ENCODE results near the gene PRELID1. TPM values are rescaled to one million over a fixed set of nuclear protein-coding genes. Genes with fewer than 3 reads are reported as not detected.

PRELID1 gene
- total RNA-seq, 1 experiment from 2014 or later: 201 TPM

DNA sequence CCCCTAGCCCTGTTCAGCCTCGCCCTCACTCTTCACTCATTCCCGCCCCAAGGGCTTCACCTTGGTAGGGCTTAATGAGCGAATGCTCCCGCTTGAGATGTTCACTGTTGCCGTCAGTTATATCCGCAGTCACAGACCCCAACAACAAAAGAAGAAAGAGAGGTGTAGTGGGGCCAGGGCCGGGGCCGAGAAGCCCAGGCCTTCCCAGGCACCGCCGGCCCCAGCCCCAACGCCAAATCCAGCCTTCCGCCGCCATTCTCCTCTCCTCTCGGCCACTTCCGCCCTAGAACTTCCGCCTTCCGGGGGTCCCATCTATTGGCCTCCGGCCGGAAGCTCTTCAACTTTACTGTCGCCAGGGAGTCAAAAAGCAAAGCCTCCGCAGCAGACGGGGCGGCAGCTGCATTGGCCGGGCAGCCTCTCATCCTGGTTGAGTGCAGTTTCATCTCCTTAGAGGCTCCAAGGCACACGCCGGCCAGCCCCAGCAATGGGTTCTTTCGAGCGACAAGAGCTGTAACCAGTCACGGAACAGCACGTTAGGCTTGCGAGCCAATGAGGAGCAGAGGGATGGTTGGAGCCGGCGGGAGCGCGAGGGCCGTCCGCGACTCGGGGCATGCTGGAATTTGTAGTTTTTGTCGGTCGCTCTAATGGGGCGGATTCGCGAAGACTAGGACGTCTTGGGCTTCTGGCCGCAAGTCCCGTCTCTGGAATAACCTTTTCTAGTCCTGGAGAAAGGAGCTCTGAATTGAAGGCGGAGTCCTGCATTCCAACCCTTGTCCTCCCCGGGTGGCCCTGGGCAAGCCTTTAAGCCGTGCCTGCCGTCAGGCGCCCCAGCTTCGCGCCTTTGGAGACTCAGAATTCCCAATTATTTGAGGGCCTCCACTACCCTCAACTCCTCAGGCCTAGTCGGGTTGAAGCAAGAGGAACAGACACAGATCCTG is 48.1 kb downstream of the PRELID1 start, which contains the start of gene LMAN2:
TSS of gene LMAN2 (minus strand) at position 277 of the 938 bp plus-strand sequence. CDS start at position 256, 21 bp downstream.
- no peaks in the 10 kb centered on the region for H3K27me3 Mint-ChIP-seq (ENCODE audit: insufficient read depth, unreplicated experiment)
- Histone ChIP-seq H3K36me3 (ENCODE audit: control insufficient read depth, insufficient read depth, low read length) (0 out of 2 replicates have a peak, but pooled peaks cover 2% of the 10 kb centered on the region), H3K4me3 (ENCODE audit: low read depth, low read length) (peak within 1 kb of the TSS; percentile 70), H3K4me1 (peaks cover 12% of the 10 kb centered on the region; the same call in 1 of the 2 replicates), H3K9me3 (no peaks in the 10 kb centered on the region), H3K27me3 (replicated peaks; ENCODE audit: control insufficient read depth, insufficient read depth, low read length) (no peaks in the 10 kb centered on the region)
- ChIA-PET POLR2A (interaction anchor here (0.6 to 1.9 kb wide), 13 partner anchors 15 to 145 kb away, joined by 3 to 22 read pairs (median 4); partner anchors contain the start of genes GRK6, PRELID1 and RAB24), CTCF (interaction anchor here (0.6 to 2.6 kb wide), 10 partner anchors 17 to 265 kb away, joined by 3 to 19 read pairs (median 6); partner anchors contain the start of gene FGFR4)
- peak within 1 kb of the TSS; percentile 100 for H3K27ac Mint-ChIP-seq (ENCODE audit: unreplicated experiment)
- TF ChIP-seq CTCF (IDR thresholded peaks at IDR 0.05; ENCODE audit: insufficient read depth in 1 of 2, low read depth in 1 of 2, low read length in 1 of 2, severe bottlenecking in 1 of 2, unreplicated experiment in 1 of 2): no peak
- H3K36me3 Mint-ChIP-seq (ENCODE audit: insufficient read depth, unreplicated experiment): peaks cover 30% of the 10 kb centered on the region
- peak within 1 kb of the TSS; percentile 95 for H3K4me3 Mint-ChIP-seq (ENCODE audit: unreplicated experiment)
- peak; percentile 95 to 96 for DNase-seq
- H3K4me1 Mint-ChIP-seq (ENCODE audit: low read depth, unreplicated experiment): peaks cover 27% of the 10 kb centered on the region
- H3K9me3 Mint-ChIP-seq (ENCODE audit: unreplicated experiment): peaks cover 15% of the 10 kb centered on the region
- intact Hi-C loops (cut with micrococcal nuclease; ENCODE audit: unreplicated experiment): loop anchor here (2.0 kb wide), 2 partner anchors 19 to 39 kb away; no protein-coding TSS in a partner anchor
- no TSS peak for BruUV-seq (replicated peaks)

DNA sequence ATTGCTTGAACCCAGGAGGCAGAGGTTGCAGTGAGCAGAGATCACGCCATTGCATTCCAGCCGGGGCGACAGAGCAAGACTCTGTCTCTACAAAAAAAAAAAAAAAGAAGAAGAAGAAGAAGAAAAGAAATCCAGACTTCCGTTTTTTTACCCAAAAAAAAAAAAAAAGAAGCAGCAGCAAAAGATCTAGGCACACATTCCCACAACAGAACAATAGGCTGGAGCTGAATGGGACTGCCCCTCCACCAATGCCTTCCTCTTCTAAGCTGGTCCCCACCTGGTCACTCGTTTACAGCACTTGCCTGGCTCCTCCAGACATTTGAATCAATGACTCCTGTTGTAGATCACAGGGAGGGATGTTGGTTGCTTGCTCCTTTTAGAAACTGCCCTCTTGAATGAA is 49.5 kb downstream of the PRELID1 start:
- ChIA-PET CTCF (interaction anchor here (0.7 to 2.6 kb wide), 2 partner anchors 12 to 37 kb away, joined by 6 to 9 read pairs; no protein-coding TSS in a partner anchor), POLR2A (no interaction called here)
- Histone ChIP-seq H3K9me3 (no peaks in the 10 kb centered on the region), H3K36me3 (ENCODE audit: control insufficient read depth, insufficient read depth, low read length) (0 out of 2 replicates have a peak, but pooled peaks cover 2% of the 10 kb centered on the region), H3K4me1 (peaks cover 12% of the 10 kb centered on the region; the same call in 1 of the 2 replicates), H3K27me3 (replicated peaks; ENCODE audit: control insufficient read depth, insufficient read depth, low read length) (no peaks in the 10 kb centered on the region), H3K4me3 (ENCODE audit: low read depth, low read length) (no peak overlapping the region)
- H3K36me3 Mint-ChIP-seq (ENCODE audit: insufficient read depth, unreplicated experiment): peaks cover 20% of the 10 kb centered on the region
- no peak for DNase-seq
- H3K27ac Mint-ChIP-seq (ENCODE audit: unreplicated experiment): no peak overlapping the region
- peaks cover 27% of the 10 kb centered on the region for H3K4me1 Mint-ChIP-seq (ENCODE audit: low read depth, unreplicated experiment)
- BruUV-seq (replicated peaks): no TSS peak
- peaks cover 15% of the 10 kb centered on the region for H3K9me3 Mint-ChIP-seq (ENCODE audit: unreplicated experiment)
- no peak for TF ChIP-seq CTCF (IDR thresholded peaks at IDR 0.05; ENCODE audit: insufficient read depth in 1 of 2, low read depth in 1 of 2, low read length in 1 of 2, severe bottlenecking in 1 of 2, unreplicated experiment in 1 of 2)
- no peak overlapping the region for H3K4me3 Mint-ChIP-seq (ENCODE audit: unreplicated experiment)
- H3K27me3 Mint-ChIP-seq (ENCODE audit: insufficient read depth, unreplicated experiment): no peaks in the 10 kb centered on the region
- intact Hi-C loops (cut with micrococcal nuclease; ENCODE audit: unreplicated experiment): no loop called here

GRCh38 chr5:177354256-177354655 is 50.7 kb downstream of the PRELID1 start:
- intact Hi-C loops (cut with micrococcal nuclease; ENCODE audit: unreplicated experiment): no loop called here
- peaks cover 22% of the 10 kb centered on the region for H3K4me1 Mint-ChIP-seq (ENCODE audit: low read depth, unreplicated experiment)
- no peaks in the 10 kb centered on the region for H3K27me3 ChIP-seq (replicated peaks; ENCODE audit: control insufficient read depth, insufficient read depth, low read length)
- CTCF ChIA-PET: interaction anchor here (1.1 kb wide), 1 partner anchor 16 kb away, joined by 3 read pairs; no protein-coding TSS in a partner anchor
- POLR2A ChIA-PET: no interaction called here
- H3K4me3 Mint-ChIP-seq (ENCODE audit: unreplicated experiment): no peak overlapping the region
- H3K4me1 ChIP-seq: peaks cover 12% of the 10 kb centered on the region; the same call in 1 of the 2 replicates
- H3K36me3 Mint-ChIP-seq (ENCODE audit: insufficient read depth, unreplicated experiment): peaks cover 10% of the 10 kb centered on the region
- H3K36me3 ChIP-seq (ENCODE audit: control insufficient read depth, insufficient read depth, low read length): 0 out of 2 replicates have a peak, but pooled peaks cover 2% of the 10 kb centered on the region
- DNase-seq: no peak
- no TSS peak for BruUV-seq (replicated peaks)
- no peak overlapping the region for H3K4me3 ChIP-seq (ENCODE audit: low read depth, low read length)
- peaks cover 15% of the 10 kb centered on the region for H3K9me3 Mint-ChIP-seq (ENCODE audit: unreplicated experiment)
- no peak overlapping the region for H3K27ac Mint-ChIP-seq (ENCODE audit: unreplicated experiment)
- TF ChIP-seq CTCF (IDR thresholded peaks at IDR 0.05; ENCODE audit: insufficient read depth in 1 of 2, low read depth in 1 of 2, low read length in 1 of 2, severe bottlenecking in 1 of 2, unreplicated experiment in 1 of 2): no peak
- H3K9me3 ChIP-seq: no peaks in the 10 kb centered on the region
- no peaks in the 10 kb centered on the region for H3K27me3 Mint-ChIP-seq (ENCODE audit: insufficient read depth, unreplicated experiment)

Measured in Caco-2 (cell line).